ENCODE data around the gene PHOSPHO2.

PHOSPHO2 gene

GRCh38 chr2:169702996-169703395 is 8.7 kb downstream of the PHOSPHO2 start:
- peaks cover 6 to 34% of the 10 kb centered on the region in 2 experiments; a peak in 2 of 3 replicates for H3K36me3 ChIP-seq (ENCODE audit: control insufficient read depth in 2 of 2, insufficient read depth in 1 of 2, low read length in 2 of 2)
- TF ChIP-seq ZNF24 (tag by site-specific recombination; IDR thresholded peaks at IDR 0.05) (no peak), GLIS1 (tag by site-specific recombination; IDR thresholded peaks at IDR 0.05) (no peak), KLF9 (tag by site-specific recombination; IDR thresholded peaks at IDR 0.05; ENCODE audit: low read depth) (no peak)
- POLR2A ChIA-PET = no interaction called here
- H3K27ac ChIP-seq (ENCODE audit: extremely low read depth, low read depth, low read length) = no peak overlapping the region
- H3K4me1 ChIP-seq (ENCODE audit: control insufficient read depth, insufficient read depth, low read length) = no peaks in the 10 kb centered on the region
- H3K9me3 ChIP-seq (ENCODE audit: control insufficient read depth, insufficient read depth, low read depth, low read length) = no peaks in the 10 kb centered on the region
- CTCF ChIA-PET = interaction anchor here (0.6 kb wide), 3 partner anchors 180 to 658 kb away, joined by 3 to 5 read pairs (median 4); no protein-coding TSS in a partner anchor
- no peak overlapping the region for H3K4me3 ChIP-seq (ENCODE audit: low read depth, low read length)

GRCh38 chr2:169704160-169704708 is 10.0 kb downstream of the PHOSPHO2 start:
- Histone ChIP-seq H3K9me3 (ENCODE audit: control insufficient read depth, insufficient read depth, low read depth, low read length) (no peaks in the 10 kb centered on the region), H3K36me3 (ENCODE audit: control insufficient read depth in 2 of 2, insufficient read depth in 1 of 2, low read length in 2 of 2) (peaks cover 0 to 26% of the 10 kb centered on the region in 2 experiments; a peak in 1 of 3 replicates), H3K27ac (ENCODE audit: extremely low read depth, low read depth, low read length) (no peak overlapping the region), H3K4me1 (ENCODE audit: control insufficient read depth, insufficient read depth, low read length) (no peaks in the 10 kb centered on the region), H3K4me3 (ENCODE audit: low read depth, low read length) (no peak overlapping the region)
- TF ChIP-seq ZNF221 (tag by site-specific recombination; IDR thresholded peaks at IDR 0.05; ENCODE audit: borderline replicate concordance) = no peak
- TF ChIP-seq ZNF555 (tag by site-specific recombination; conservative IDR thresholded peaks at IDR 0.05) = no peak
- TF ChIP-seq KLF1 (tag by site-specific recombination; IDR thresholded peaks at IDR 0.05) = no peak
- TF ChIP-seq ZNF362 (tag by site-specific recombination; IDR thresholded peaks at IDR 0.05) = no peak
- no peak for TF ChIP-seq ZNF596 (tag by site-specific recombination; IDR thresholded peaks at IDR 0.05)
- TF ChIP-seq ZNF155 (tag by site-specific recombination; IDR thresholded peaks at IDR 0.05) = no peak
- TF ChIP-seq BCL11A (tag by site-specific recombination; IDR thresholded peaks at IDR 0.05; ENCODE audit: low read depth) = no peak
- no peak for TF ChIP-seq PATZ1 (tag by site-specific recombination; IDR thresholded peaks at IDR 0.05)
- CTCF ChIA-PET = no interaction called here
- POLR2A ChIA-PET = interaction anchor here (1.2 kb wide), 1 partner anchor 9 kb away, joined by 3 read pairs; no protein-coding TSS in a partner anchor

- H3K4me3 ChIP-seq (ENCODE audit: low read depth, low read length) = no peak overlapping the region
- ChIA-PET CTCF (interaction anchor here (1.4 kb wide), 1 partner anchor 10 kb away, joined by 5 read pairs; no protein-coding TSS in a partner anchor), POLR2A (no interaction called here)
- TF ChIP-seq ZNF558 (tag by site-specific recombination; IDR thresholded peaks at IDR 0.05) = no peak
- no peak for TF ChIP-seq ZNF133 (tag by site-specific recombination; IDR thresholded peaks at IDR 0.05)
- no peaks in the 10 kb centered on the region for H3K9me3 ChIP-seq (ENCODE audit: control insufficient read depth, insufficient read depth, low read depth, low read length)
- H3K4me1 ChIP-seq (ENCODE audit: control insufficient read depth, insufficient read depth, low read length) = no peaks in the 10 kb centered on the region
- no peak overlapping the region for H3K27ac ChIP-seq (ENCODE audit: extremely low read depth, low read depth, low read length)
- peaks cover 0 to 33% of the 10 kb centered on the region in 2 experiments; a peak in 1 of 3 replicates for H3K36me3 ChIP-seq (ENCODE audit: control insufficient read depth in 2 of 2, insufficient read depth in 1 of 2, low read length in 2 of 2)
These were observed 11.7 kb downstream of the PHOSPHO2 start for GRCh38 chr2:169705927-169706326.

- no peak overlapping the region for H3K27ac ChIP-seq (ENCODE audit: extremely low read depth, low read depth, low read length)
- TF ChIP-seq ZBTB44 (tag by site-specific recombination; IDR thresholded peaks at IDR 0.05) = no peak
- peaks cover 0 to 24% of the 10 kb centered on the region in 2 experiments; a peak in 1 of 3 replicates for H3K36me3 ChIP-seq (ENCODE audit: control insufficient read depth in 2 of 2, insufficient read depth in 1 of 2, low read length in 2 of 2)
- H3K4me1 ChIP-seq (ENCODE audit: control insufficient read depth, insufficient read depth, low read length) = no peaks in the 10 kb centered on the region
- CTCF ChIA-PET = no interaction called here
- H3K4me3 ChIP-seq (ENCODE audit: low read depth, low read length) = no peak overlapping the region
- H3K9me3 ChIP-seq (ENCODE audit: control insufficient read depth, insufficient read depth, low read depth, low read length) = no peaks in the 10 kb centered on the region
- POLR2A ChIA-PET = no interaction called here
These were observed 13.4 kb downstream of the PHOSPHO2 start for GRCh38 chr2:169707626-169708025.

Data from HEK293 (cell line).